IMR-90 (cell line): ENCODE data around the gene SAMSN1. TPM values are rescaled to one million over a fixed set of nuclear protein-coding genes. Genes with fewer than 3 reads are reported as not detected.

Source experiments
- ATAC-seq: fragments of 200-7000 bp; cut with Tn5 transposase; 2 replicates; pipeline ENCODE4 v1.9.1; 2020; ENCODE audit warnings: low read depth, mild to moderate bottlenecking, moderate library complexity
- BruUV-seq: library from RNA; stranded (reverse); fragments of 400-500 nt; replicated peaks from 2 replicates; lab custom pipeline; 2021; lab: Mats Ljungman, UMichigan
- CTCF ChIA-PET: fragments of 300-600 bp; formaldehyde crosslinking; extraction: SDS; loops from one replicate; lab custom pipeline; 2021; ENCODE audit warnings: antibody characterized with exemption; lab: Yijun Ruan, JAX
- POLR2A ChIA-PET: fragments of 300-600 bp; sonication (Branson Sonifier 250); formaldehyde crosslinking; loops from one replicate; lab custom pipeline; 2022; ENCODE audit warnings: antibody characterized with exemption; ENCODE audit not compliant: unreplicated experiment; lab: Charles Lee
- DNase-seq: peaks from one replicate; pipeline ENCODE4 v3.0.0; 2013
- H2AFZ ChIP-seq: replicated peaks from 2 replicates; pipeline ENCODE3; 2013; ENCODE audit warnings: low read length, mild to moderate bottlenecking; ENCODE audit not compliant: poor library complexity
- H2AK5ac ChIP-seq: 2 replicates; pipeline ENCODE4 v1.6.1; 2013; ENCODE audit warnings: low read depth, low read length, inconsistent platforms
- H2AK9ac ChIP-seq: replicated peaks from 2 replicates; pipeline ENCODE3; 2013; ENCODE audit warnings: mild to moderate bottlenecking, low read depth, low read length, moderate library complexity; ENCODE audit not compliant: poor library complexity
- H2BK120ac ChIP-seq: 2 replicates; pipeline ENCODE4 v1.6.1; 2013; ENCODE audit warnings: low read depth, low read length, inconsistent platforms
- H2BK15ac ChIP-seq: 3 replicates; pipeline ENCODE4 v1.6.1; 2013; ENCODE audit warnings: low read depth, low read length, inconsistent platforms
- H2BK20ac ChIP-seq: 2 replicates; pipeline ENCODE4 v1.6.1; 2013; ENCODE audit warnings: low read depth, mild to moderate bottlenecking, inconsistent platforms, low read length, moderate library complexity
- H2BK5ac ChIP-seq: 2 replicates; pipeline ENCODE4 v1.6.1; 2013; ENCODE audit warnings: mild to moderate bottlenecking, low read depth, low read length, inconsistent platforms; ENCODE audit not compliant: poor library complexity, severe bottlenecking
- H3K14ac ChIP-seq: replicated peaks from 2 replicates; pipeline ENCODE4 v1.6.1; 2013; ENCODE audit warnings: low read depth, low read length, inconsistent platforms
- H3K18ac ChIP-seq: 2 replicates; pipeline ENCODE4 v1.6.1; 2013; ENCODE audit warnings: low read depth, low read length, control low read depth
- H3K23ac ChIP-seq: 2 replicates; pipeline ENCODE4 v1.6.1; 2013; ENCODE audit warnings: low read depth, low read length, inconsistent platforms
- H3K27ac ChIP-seq: 2 replicates; pipeline ENCODE4 v1.5.1; 2013; ENCODE audit warnings: mild to moderate bottlenecking, control low read depth, low read length; ENCODE audit not compliant: insufficient read depth
- H3K27me3 ChIP-seq: 2 replicates; pipeline ENCODE4 v1.6.1; 2013; ENCODE audit warnings: low read length; ENCODE audit not compliant: control insufficient read depth, insufficient read depth
- H3K36me3 ChIP-seq: 2 replicates; pipeline ENCODE4 v1.6.1; 2013; ENCODE audit warnings: low read length, mixed read lengths; ENCODE audit not compliant: control insufficient read depth, insufficient read depth
- H3K4ac ChIP-seq: 2 replicates; pipeline ENCODE4 v1.6.1; 2013; ENCODE audit warnings: low read depth, low read length, inconsistent platforms
- H3K4me1 ChIP-seq: 2 replicates; pipeline ENCODE4 v1.6.1; 2013; ENCODE audit warnings: low read length, mixed read lengths; ENCODE audit not compliant: control insufficient read depth, insufficient read depth
- H3K4me2 ChIP-seq: 2 replicates; pipeline ENCODE4 v1.6.1; 2013; ENCODE audit warnings: low read depth, mild to moderate bottlenecking, control low read depth, low read length, moderate library complexity
- H3K4me3 ChIP-seq: 2 replicates; pipeline ENCODE4 v1.5.1; 2013; ENCODE audit warnings: low read depth, mild to moderate bottlenecking, control low read depth, low read length, moderate library complexity; ENCODE audit not compliant: insufficient read depth
- H3K56ac ChIP-seq: 2 replicates; pipeline ENCODE4 v1.6.1; 2013; ENCODE audit warnings: low read length, inconsistent platforms; ENCODE audit not compliant: insufficient read depth; ENCODE audit errors: extremely low read depth
- H3K79me1 ChIP-seq, 2 experiments: 2 replicates each; pipeline ENCODE4 v1.6.1; 2013; ENCODE audit warnings: low read length in 2 of 2, inconsistent platforms in 1 of 2, low read depth in 1 of 2
- H3K9ac ChIP-seq: 2 replicates; pipeline ENCODE4 v1.6.1; 2013; ENCODE audit warnings: low read depth, low read length, control low read depth
- H3K9me1 ChIP-seq: 2 replicates; pipeline ENCODE4 v1.6.1; 2013; ENCODE audit warnings: low read length, inconsistent platforms; ENCODE audit not compliant: insufficient read depth
- H3K9me3 ChIP-seq: 2 replicates; pipeline ENCODE4 v1.6.1; 2013; ENCODE audit warnings: low read length; ENCODE audit not compliant: control insufficient read depth, insufficient read depth
- H4K20me1 ChIP-seq: 2 replicates; pipeline ENCODE4 v1.6.1; 2013; ENCODE audit warnings: low read length, inconsistent platforms; ENCODE audit not compliant: insufficient read depth
- H4K5ac ChIP-seq: 2 replicates; pipeline ENCODE4 v1.6.1; 2013; ENCODE audit warnings: mild to moderate bottlenecking, low read depth, low read length, control low read depth
- H4K8ac ChIP-seq, 2 experiments: 2 replicates each; pipeline ENCODE4 v1.6.1; 2013; ENCODE audit warnings: low read depth in 2 of 2, low read length in 2 of 2, control low read depth in 1 of 2, inconsistent platforms in 1 of 2
- H4K91ac ChIP-seq: 2 replicates; pipeline ENCODE4 v1.6.1; 2013; ENCODE audit warnings: low read depth, low read length, inconsistent platforms; ENCODE audit not compliant: insufficient read depth
- BHLHE40 ChIP-seq: fragments of 150-350 bp; IDR thresholded peaks from 2 replicates; pipeline ENCODE4 v1.6.1; 2016; ENCODE audit warnings: mild to moderate bottlenecking, low read depth, low read length
- CEBPB ChIP-seq: IDR thresholded peaks from 2 replicates; pipeline ENCODE4 v1.6.1; 2012; ENCODE audit warnings: low read depth, low read length, improper control_type of control experiment
- CHD1 ChIP-seq: IDR thresholded peaks from 2 replicates; pipeline ENCODE4 v1.6.1; 2012; ENCODE audit warnings: low read depth, low read length, improper control_type of control experiment
- ELK1 ChIP-seq: fragments of 150-350 bp; IDR thresholded peaks from 2 replicates; pipeline ENCODE4 v1.6.1; 2016; ENCODE audit warnings: low read depth, mild to moderate bottlenecking, low read length, moderate library complexity, borderline replicate concordance
- FOS ChIP-seq: fragments of 150-350 bp; IDR thresholded peaks from 2 replicates; pipeline ENCODE4 v1.6.1; 2016; ENCODE audit warnings: low read depth, low read length
- MAFK ChIP-seq: IDR thresholded peaks from 2 replicates; pipeline ENCODE4 v1.6.1; 2012; ENCODE audit warnings: low read depth, low read length, improper control_type of control experiment
- MAZ ChIP-seq: IDR thresholded peaks from 2 replicates; pipeline ENCODE4 v1.6.1; 2012; ENCODE audit warnings: low read depth, mild to moderate bottlenecking, low read length, improper control_type of control experiment, moderate library complexity, borderline replicate concordance
- MXI1 ChIP-seq: IDR thresholded peaks from 2 replicates; pipeline ENCODE4 v1.6.1; 2012; ENCODE audit warnings: low read depth, mild to moderate bottlenecking, low read length, moderate library complexity, borderline replicate concordance
- NFE2L2 ChIP-seq: fragments of 150-350 bp; IDR thresholded peaks from 2 replicates; pipeline ENCODE4 v1.6.1; 2016; ENCODE audit warnings: low read depth, mild to moderate bottlenecking, low read length
- POLR2A ChIP-seq: IDR thresholded peaks from 2 replicates; pipeline ENCODE4 v1.6.1; 2012; ENCODE audit warnings: mild to moderate bottlenecking, low read depth, low read length
- RCOR1 ChIP-seq: IDR thresholded peaks from 2 replicates; pipeline ENCODE4 v1.6.1; 2012; ENCODE audit warnings: mild to moderate bottlenecking, low read length, improper control_type of control experiment; ENCODE audit not compliant: insufficient replicate concordance
- SMC3 ChIP-seq: fragments of 150-350 bp; IDR thresholded peaks from 2 replicates; pipeline ENCODE4 v1.6.1; 2016; ENCODE audit warnings: low read depth, mild to moderate bottlenecking, antibody characterized with exemption, low read length, moderate library complexity
- USF2 ChIP-seq: fragments of 150-350 bp; IDR thresholded peaks from 2 replicates; pipeline ENCODE4 v1.6.1; 2017; ENCODE audit warnings: mild to moderate bottlenecking, antibody characterized with exemption, low read length, low read depth
- WGBS, 2 experiments: methylation state at CpG; one replicate each; pipeline versions ENCODE4 v1.1.5 to v1.1.7; 2013; ENCODE audit warnings: missing lambda C conversion rate in 2 of 2; ENCODE audit not compliant: insufficient read length in 1 of 2; ENCODE audit errors: extremely low coverage in 2 of 2; 5-methylcytosine and 5-hydroxymethylcytosine counted together
- dilution Hi-C: fragments of 300-500 bp; cut with HindIII; formaldehyde crosslinking; loops from one replicate; pipeline ENCODE4 v1.14.3; 2018; ENCODE audit warnings: low sequenced_read_pairs; ENCODE audit not compliant: unreplicated experiment
- in situ Hi-C: fragments of 300-500 bp; cut with MboI; formaldehyde crosslinking; loops from 3 replicates; pipeline ENCODE4 v1.14.3; 2019; ENCODE audit warnings: low sequenced_read_pairs, inconsistent platforms, mixed read lengths
- intact Hi-C: fragments of 100-400 bp; cut with micrococcal nuclease; formaldehyde crosslinking; loops from 2 replicates; pipeline ENCODE4 v1.10.0; 2022
- polyA plus RNA-seq, 3 experiments: library from polyadenylated mRNA; depleted of rRNA; stranded (reverse); fragments of >200 nt; gene quantifications; 2 replicates each; pipeline ENCODE4 v1.2.3, GENCODE V29; 2012; ENCODE audit warnings: low replicate concordance in 1 of 3
- total RNA-seq: library from RNA; depleted of rRNA; stranded (reverse); fragments of >200 nt; gene quantifications from 2 replicates; pipeline ENCODE4 v1.2.3, GENCODE V29; 2012
- TF ChIP-seq, protein P1 (sequence below): conservative IDR thresholded peaks from 2 replicates; pipeline ENCODE4 v1.5.1; 2012; ENCODE audit warnings: mild to moderate bottlenecking, low read depth, low read length, improper control_type of control experiment

The SAMSN1 gene
- total and polyA plus RNA-seq, 2 of the 4 experiments (the other 2 are of a cell fraction), result not detected

DNA sequence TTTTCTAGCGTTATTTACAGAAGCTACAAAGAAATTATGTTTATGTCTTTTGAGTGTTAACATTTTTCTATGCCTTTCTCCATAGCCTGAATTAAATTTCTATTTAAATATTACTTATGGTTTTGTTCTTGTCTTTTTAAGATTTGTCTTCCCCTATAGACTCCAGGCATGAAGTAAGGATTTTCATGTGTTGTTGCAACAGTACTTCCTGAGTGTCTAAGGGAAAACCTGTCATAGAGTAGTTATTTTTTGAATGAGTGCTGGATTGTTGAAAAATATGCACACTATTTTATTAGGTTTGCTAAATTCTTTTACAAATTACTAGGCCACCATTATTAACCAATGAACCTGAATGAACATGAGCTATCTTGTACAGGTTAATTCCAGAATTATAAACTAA, 27.1 kb downstream of the SAMSN1 start:
- no peak overlapping the region for H3K4me3 ChIP-seq
- no peak overlapping the region for H3K23ac ChIP-seq
- no peak overlapping the region for H3K14ac ChIP-seq
- POLR2A ChIA-PET, result no interaction called here
- H2AFZ ChIP-seq, result no peak overlapping the region
- no peak overlapping the region for H2BK120ac ChIP-seq
- H3K27me3 ChIP-seq, result no peaks in the 10 kb centered on the region
- H2BK5ac ChIP-seq, result no peak overlapping the region
- DNase-seq (no peak), ATAC-seq (no peak)
- in situ Hi-C loops, result no loop called here
- no peak overlapping the region for H3K4me2 ChIP-seq
- H3K36me3 ChIP-seq, result no peaks in the 10 kb centered on the region
- dilution Hi-C loops, result no loop called here
- CTCF ChIA-PET, result no interaction called here
- no peaks in the 10 kb centered on the region for H4K20me1 ChIP-seq
- no TSS peak for BruUV-seq
- H3K4me1 ChIP-seq, result no peaks in the 10 kb centered on the region
- no peak overlapping the region for H3K18ac ChIP-seq
- H3K27ac ChIP-seq, result no peak overlapping the region
- H3K9me1 ChIP-seq, result no peaks in the 10 kb centered on the region
- H3K4ac ChIP-seq, result no peak overlapping the region
- H4K5ac ChIP-seq, result no peak overlapping the region
- H2BK20ac ChIP-seq, result no peak overlapping the region
- WGBS, 2 experiments, result no CpG with 5 or more reads among the region's 1 CpG
- no peak overlapping the region for H2BK15ac ChIP-seq
- H4K91ac ChIP-seq, result no peak overlapping the region
- H3K56ac ChIP-seq, result no peak overlapping the region
- intact Hi-C loops, result no loop called here
- H4K8ac ChIP-seq, result no peak overlapping the region
- H3K9ac ChIP-seq, result no peak overlapping the region
- peaks cover 3% of the 10 kb centered on the region; the same call in 1 of the 2 replicates for H3K9me3 ChIP-seq
- H2AK5ac ChIP-seq, result no peak overlapping the region
- no peak for TF ChIP-seq FOS
- TF ChIP-seq ELK1, result no peak
- no peak for TF ChIP-seq CEBPB
- TF ChIP-seq, protein P1, sequence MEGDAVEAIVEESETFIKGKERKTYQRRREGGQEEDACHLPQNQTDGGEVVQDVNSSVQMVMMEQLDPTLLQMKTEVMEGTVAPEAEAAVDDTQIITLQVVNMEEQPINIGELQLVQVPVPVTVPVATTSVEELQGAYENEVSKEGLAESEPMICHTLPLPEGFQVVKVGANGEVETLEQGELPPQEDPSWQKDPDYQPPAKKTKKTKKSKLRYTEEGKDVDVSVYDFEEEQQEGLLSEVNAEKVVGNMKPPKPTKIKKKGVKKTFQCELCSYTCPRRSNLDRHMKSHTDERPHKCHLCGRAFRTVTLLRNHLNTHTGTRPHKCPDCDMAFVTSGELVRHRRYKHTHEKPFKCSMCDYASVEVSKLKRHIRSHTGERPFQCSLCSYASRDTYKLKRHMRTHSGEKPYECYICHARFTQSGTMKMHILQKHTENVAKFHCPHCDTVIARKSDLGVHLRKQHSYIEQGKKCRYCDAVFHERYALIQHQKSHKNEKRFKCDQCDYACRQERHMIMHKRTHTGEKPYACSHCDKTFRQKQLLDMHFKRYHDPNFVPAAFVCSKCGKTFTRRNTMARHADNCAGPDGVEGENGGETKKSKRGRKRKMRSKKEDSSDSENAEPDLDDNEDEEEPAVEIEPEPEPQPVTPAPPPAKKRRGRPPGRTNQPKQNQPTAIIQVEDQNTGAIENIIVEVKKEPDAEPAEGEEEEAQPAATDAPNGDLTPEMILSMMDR, result no peak
- no peak for TF ChIP-seq SMC3
- TF ChIP-seq POLR2A, result no peak
- no peak for TF ChIP-seq USF2
- TF ChIP-seq MXI1, result no peak
- no peak for TF ChIP-seq RCOR1
- TF ChIP-seq BHLHE40, result no peak
- TF ChIP-seq MAFK, result no peak
- no peak for TF ChIP-seq NFE2L2
- TF ChIP-seq MAZ, result no peak
- no peak for TF ChIP-seq CHD1
- no peak overlapping the region for H2AK9ac ChIP-seq
- no peaks in the 10 kb centered on the region for H3K79me1 ChIP-seq
